ENCODE measurements around the gene SH3PXD2B.

GRCh38 chr5:172403817-172404216 lies 50.5 kb downstream of the SH3PXD2B start:
- TF ChIP-seq POLR2A (IDR thresholded peaks at IDR 0.05; ENCODE audit: borderline replicate concordance, extremely low read depth, insufficient read depth, insufficient read length) (no peak), CTCF (IDR thresholded peaks at IDR 0.05 in 2 of 3, conservative IDR thresholded peaks at IDR 0.05 in 1 of 3; ENCODE audit: borderline replicate concordance in 1 of 3, insufficient read depth in 1 of 3, low read depth in 2 of 3, low read length in 2 of 3) (no peak), FOSL1 (IDR thresholded peaks at IDR 0.05; ENCODE audit: low read depth) (no peak), SP1 (IDR thresholded peaks at IDR 0.05; ENCODE audit: low read depth) (no peak), EZH2 (IDR thresholded peaks at IDR 0.05) (no peak), CEBPB (IDR thresholded peaks at IDR 0.05; ENCODE audit: low read depth) (no peak), POLR2AphosphoS5 (IDR thresholded peaks at IDR 0.05; ENCODE audit: low read depth, low read length) (no peak)

All from HCT116 (cell line).